Ovary (tissue), 3 donors: ENCODE data around the gene EFNA1.

Experiments
- CTCF ChIP-seq, 3 donors: fragments of 450-650 bp in 2 of 3; fragments of 200-600 bp in 1 of 3; IDR thresholded peaks; one replicate each; pipeline versions ENCODE4 v1.5.1 to v1.8.0; 2016 to 2022; ENCODE audit warnings: antibody characterized with exemption in 3 of 3, mild to moderate bottlenecking in 1 of 3
- POLR2A ChIP-seq: fragments of 450-650 bp; IDR thresholded peaks from one replicate; pipeline ENCODE4 v1.6.1; 2017; ENCODE audit warnings: antibody characterized with exemption, mild to moderate bottlenecking, moderate library complexity
- donor health status: DM: no; HTN: no; CAD: no.

GRCh38 chr1:155167166-155168104, 39.8 kb downstream of the EFNA1 start:
- TF ChIP-seq CTCF (IDR thresholded peaks at IDR 0.05) (peak; percentile 40 to 93 (median 76)), POLR2A (no peak)
